Measurements from ENCODE around the gene ENOX1. TPM values are rescaled to one million over a fixed set of nuclear protein-coding genes. Genes with fewer than 3 reads are reported as not detected.

Gene ENOX1
- total and polyA plus RNA-seq, 7 donors: 0.34 to 7.1 (median 1.1) TPM

- DNase-seq (no peak), ATAC-seq (no peak)
- Histone ChIP-seq H3K4me3 (no peak overlapping the region), H3K27me3 (ENCODE audit: insufficient read depth in 3 of 3, low read length in 2 of 3) (no peaks in the 10 kb centered on the region), H3K4me1 (no peaks in the 10 kb centered on the region), H3K27ac (no peak overlapping the region), H3K36me3 (ENCODE audit: insufficient read depth in 1 of 2, low read depth in 1 of 2) (no peaks in the 10 kb centered on the region), H3K9me3 (no peaks in the 10 kb centered on the region)
- TF ChIP-seq CTCF (IDR thresholded peaks at IDR 0.05): no peak
- intact Hi-C loops (cut with DNase I): no loop called here
- WGBS, 3 donors: 94 to 96% (median 94%) methylated on average over 3 of the region's 3 CpGs
These were observed 134.0 kb downstream of the ENOX1 start for GRCh38 chr13:43652760-43653159.

DNA sequence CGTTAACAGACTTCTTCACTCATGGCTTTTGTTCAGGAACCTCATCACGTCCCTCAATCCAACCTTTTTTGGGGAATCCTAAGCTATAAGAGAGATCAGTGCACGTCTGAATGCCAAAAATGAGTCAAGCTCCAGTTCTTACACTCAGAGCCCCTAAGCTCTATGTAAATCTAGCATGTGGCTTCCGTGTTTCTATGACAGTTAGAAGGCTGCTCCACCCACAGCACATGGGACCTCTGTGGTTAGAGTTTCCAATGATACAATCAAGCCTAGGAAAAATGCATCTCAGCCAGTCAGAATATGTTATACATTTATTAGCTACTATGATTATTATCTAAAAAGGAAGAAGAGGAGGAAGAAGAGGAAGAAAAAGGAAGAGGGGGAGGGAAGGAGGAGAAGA lies 135.9 kb downstream of the ENOX1 start:
- intact Hi-C loops (cut with DNase I): no loop called here
- no peaks in the 10 kb centered on the region for H3K27me3 ChIP-seq (ENCODE audit: insufficient read depth in 3 of 3, low read length in 2 of 3)
- H3K9me3 ChIP-seq: no peaks in the 10 kb centered on the region
- H3K36me3 ChIP-seq (ENCODE audit: insufficient read depth in 1 of 2, low read depth in 1 of 2): no peaks in the 10 kb centered on the region
- H3K4me3 ChIP-seq: no peak overlapping the region
- DNase-seq: no peak
- H3K4me1 ChIP-seq: no peaks in the 10 kb centered on the region
- no peak for TF ChIP-seq CTCF (IDR thresholded peaks at IDR 0.05)
- H3K27ac ChIP-seq: no peak overlapping the region
- ATAC-seq: no peak
- 89 to 91% (median 90%) methylated on average over 4 of the region's 4 CpGs for WGBS, 3 donors

GRCh38 chr13:43648733-43649132 lies 138.0 kb downstream of the ENOX1 start:
- H3K27me3 ChIP-seq (ENCODE audit: insufficient read depth in 3 of 3, low read length in 2 of 3): no peaks in the 10 kb centered on the region
- TF ChIP-seq CTCF (IDR thresholded peaks at IDR 0.05): no peak
- no peak overlapping the region for H3K4me3 ChIP-seq
- H3K4me1 ChIP-seq: no peaks in the 10 kb centered on the region
- DNase-seq (no peak), ATAC-seq (no peak)
- H3K27ac ChIP-seq: no peak overlapping the region
- WGBS, 3 donors: 64 to 84% (median 75%) methylated on average over 5 of the region's 5 CpGs
- no peaks in the 10 kb centered on the region for H3K36me3 ChIP-seq (ENCODE audit: insufficient read depth in 1 of 2, low read depth in 1 of 2)
- intact Hi-C loops (cut with DNase I): no loop called here
- no peaks in the 10 kb centered on the region for H3K9me3 ChIP-seq

DNA sequence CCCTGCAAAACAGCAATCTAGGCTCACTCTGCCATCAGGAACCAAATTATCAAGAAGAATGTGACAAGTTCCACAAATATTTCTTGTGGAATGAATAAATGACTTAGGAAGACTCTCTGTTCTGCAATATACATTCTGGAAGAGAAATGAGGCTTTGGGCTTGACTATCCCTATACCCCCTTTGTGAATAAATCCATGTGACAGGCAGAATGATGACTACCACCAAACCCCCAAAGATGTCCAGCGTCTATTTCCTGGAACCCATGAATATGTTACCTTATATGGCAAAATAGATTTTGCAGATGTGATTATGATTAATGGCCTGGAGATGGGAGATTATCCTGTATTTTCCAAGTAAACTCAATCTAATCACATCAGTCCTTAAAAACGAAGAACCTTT lies 139.3 kb downstream of the ENOX1 start:
- Histone ChIP-seq H3K36me3 (ENCODE audit: insufficient read depth in 1 of 2, low read depth in 1 of 2) (no peaks in the 10 kb centered on the region), H3K9me3 (no peaks in the 10 kb centered on the region), H3K27ac (no peak overlapping the region), H3K27me3 (ENCODE audit: insufficient read depth in 3 of 3, low read length in 2 of 3) (no peaks in the 10 kb centered on the region), H3K4me3 (no peak overlapping the region), H3K4me1 (no peaks in the 10 kb centered on the region)
- no peak for DNase-seq
- no peak for TF ChIP-seq CTCF (IDR thresholded peaks at IDR 0.05)
- intact Hi-C loops (cut with DNase I): no loop called here
- WGBS, 3 donors: 38 to 46% (median 44%) methylated on average over 2 of the region's 2 CpGs
- no peak for ATAC-seq

DNA sequence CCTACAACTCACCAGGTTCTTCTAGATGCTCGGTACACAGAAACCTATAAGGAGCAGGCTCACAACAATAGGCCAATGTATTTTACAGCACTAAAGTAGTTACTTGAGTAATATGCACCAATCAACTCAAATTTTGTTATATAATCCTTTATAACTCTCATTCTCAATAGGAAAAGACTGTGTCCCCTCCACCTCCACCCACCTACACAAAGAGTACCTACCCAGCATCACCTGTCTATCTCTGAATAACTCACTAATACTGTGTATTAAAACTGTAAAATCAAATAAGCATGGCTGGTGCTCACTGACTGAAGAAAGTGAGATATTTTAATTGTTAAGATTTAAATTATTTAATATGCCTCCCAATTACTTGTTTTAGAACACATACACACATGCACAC lies 146.3 kb downstream of the ENOX1 start:
- Histone ChIP-seq H3K4me1 (no peaks in the 10 kb centered on the region), H3K27me3 (ENCODE audit: insufficient read depth in 3 of 3, low read length in 2 of 3) (no peaks in the 10 kb centered on the region), H3K27ac (no peak overlapping the region), H3K36me3 (ENCODE audit: insufficient read depth in 1 of 2, low read depth in 1 of 2) (no peaks in the 10 kb centered on the region), H3K9me3 (no peaks in the 10 kb centered on the region), H3K4me3 (no peak overlapping the region)
- no peak for ATAC-seq
- TF ChIP-seq CTCF (IDR thresholded peaks at IDR 0.05): no peak
- DNase-seq: no peak
- intact Hi-C loops (cut with DNase I): no loop called here
- WGBS, 3 donors: 89 to 94% (median 91%) methylated on average over 1 of the region's 1 CpG
